ENCODE results near the gene GDF7. TPM values are rescaled to one million over a fixed set of nuclear protein-coding genes. Genes with fewer than 3 reads are reported as not detected.

Gene GDF7
- total RNA-seq, 4 donors from 2014 or later: 0.26 to 1.9 (median 0.78) TPM

DNA sequence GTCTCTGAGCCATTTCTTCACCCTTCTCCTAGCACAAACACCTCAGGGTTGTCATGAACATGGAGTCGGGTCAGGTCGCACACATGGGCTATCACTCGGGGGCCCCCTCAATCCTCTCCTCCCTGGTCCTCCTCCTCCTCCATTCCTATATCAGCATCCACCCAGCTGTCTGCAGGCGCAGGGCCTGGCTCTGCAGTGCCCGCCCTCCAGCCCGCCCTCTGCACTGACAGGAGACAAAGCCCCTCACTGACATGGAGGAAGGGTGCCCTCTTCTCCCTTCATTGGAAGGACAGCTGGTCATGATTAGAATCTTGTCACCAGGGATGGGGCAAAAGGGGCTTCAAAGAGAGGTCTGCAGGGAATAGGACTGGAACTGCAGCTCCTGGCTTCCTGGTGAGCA, 37.8 kb upstream of the GDF7 start:
- 80 to 86% methylated on average over 3 of the region's 6 CpGs for whole genome bisulfite sequencing, 2 donors

DNA sequence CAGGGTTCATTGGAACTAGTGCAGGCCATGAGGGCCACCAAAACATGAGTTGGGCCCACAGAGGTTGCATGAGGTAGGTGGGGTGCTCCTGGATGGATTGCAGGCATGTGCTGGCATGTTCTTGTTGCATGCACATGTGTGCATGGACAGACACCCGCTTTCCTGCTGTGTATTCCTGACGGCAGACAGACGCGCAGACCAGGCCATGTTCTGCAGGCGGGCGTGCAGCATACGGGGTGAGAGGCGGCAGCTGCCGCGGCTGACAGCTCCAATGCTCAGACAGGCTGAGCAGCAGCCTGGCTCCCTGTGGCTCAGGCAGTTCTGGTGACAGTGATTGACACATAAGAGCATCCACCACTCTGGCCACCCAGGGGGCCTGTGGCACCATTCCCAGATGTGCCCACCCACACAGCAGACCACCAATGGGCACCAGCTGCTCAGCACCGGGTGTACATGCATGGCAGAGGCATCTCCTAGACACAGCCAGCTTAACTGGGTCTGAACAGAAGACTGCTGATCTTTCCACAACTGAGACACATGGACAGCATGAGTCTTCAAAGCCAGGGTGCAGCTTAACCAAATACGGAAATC, 37.3 kb upstream of the GDF7 start:
- peak overlapping the region in 3 of 4 donors; percentile 28 to 54 (median 49) for H3K27ac ChIP-seq
- no peak overlapping the region for H3K4me3 ChIP-seq
- H3K27me3 ChIP-seq: no peaks in the 10 kb centered on the region
- 44 to 64% methylated on average over 2 to 8 of the region's 12 CpGs for WGBS, 2 donors
- H3K9me3 ChIP-seq: no peaks in the 10 kb centered on the region
- H3K36me3 ChIP-seq: peaks cover 0 to 41% (median 0%) of the 10 kb centered on the region in 3 donors
- intact Hi-C loops (cut with DNase I): no loop called here
- DNase-seq: no peak
- TF ChIP-seq POLR2A (IDR thresholded peaks at IDR 0.05): no peak
- TF ChIP-seq, protein P1, sequence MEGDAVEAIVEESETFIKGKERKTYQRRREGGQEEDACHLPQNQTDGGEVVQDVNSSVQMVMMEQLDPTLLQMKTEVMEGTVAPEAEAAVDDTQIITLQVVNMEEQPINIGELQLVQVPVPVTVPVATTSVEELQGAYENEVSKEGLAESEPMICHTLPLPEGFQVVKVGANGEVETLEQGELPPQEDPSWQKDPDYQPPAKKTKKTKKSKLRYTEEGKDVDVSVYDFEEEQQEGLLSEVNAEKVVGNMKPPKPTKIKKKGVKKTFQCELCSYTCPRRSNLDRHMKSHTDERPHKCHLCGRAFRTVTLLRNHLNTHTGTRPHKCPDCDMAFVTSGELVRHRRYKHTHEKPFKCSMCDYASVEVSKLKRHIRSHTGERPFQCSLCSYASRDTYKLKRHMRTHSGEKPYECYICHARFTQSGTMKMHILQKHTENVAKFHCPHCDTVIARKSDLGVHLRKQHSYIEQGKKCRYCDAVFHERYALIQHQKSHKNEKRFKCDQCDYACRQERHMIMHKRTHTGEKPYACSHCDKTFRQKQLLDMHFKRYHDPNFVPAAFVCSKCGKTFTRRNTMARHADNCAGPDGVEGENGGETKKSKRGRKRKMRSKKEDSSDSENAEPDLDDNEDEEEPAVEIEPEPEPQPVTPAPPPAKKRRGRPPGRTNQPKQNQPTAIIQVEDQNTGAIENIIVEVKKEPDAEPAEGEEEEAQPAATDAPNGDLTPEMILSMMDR (IDR thresholded peaks at IDR 0.05): no peak
- peaks cover 1 to 71% (median 26%) of the 10 kb centered on the region in 3 donors for H3K4me1 ChIP-seq

More for the DNA sequence above, 37.8 kb upstream of the GDF7 start:
- no peaks in the 10 kb centered on the region for H3K9me3 ChIP-seq
- H3K27ac ChIP-seq: peak overlapping the region in 2 of 4 donors; percentile 28 to 54
- H3K4me1 ChIP-seq: peaks cover 0 to 66% (median 21%) of the 10 kb centered on the region in 3 donors
- TF ChIP-seq POLR2A (IDR thresholded peaks at IDR 0.05): no peak
- TF ChIP-seq, protein P1 (IDR thresholded peaks at IDR 0.05): no peak
- intact Hi-C loops (cut with DNase I): no loop called here
- DNase-seq: no peak
- H3K4me3 ChIP-seq: no peak overlapping the region
- peaks cover 0 to 46% (median 3%) of the 10 kb centered on the region in 3 donors for H3K36me3 ChIP-seq
- no peaks in the 10 kb centered on the region for H3K27me3 ChIP-seq

DNA sequence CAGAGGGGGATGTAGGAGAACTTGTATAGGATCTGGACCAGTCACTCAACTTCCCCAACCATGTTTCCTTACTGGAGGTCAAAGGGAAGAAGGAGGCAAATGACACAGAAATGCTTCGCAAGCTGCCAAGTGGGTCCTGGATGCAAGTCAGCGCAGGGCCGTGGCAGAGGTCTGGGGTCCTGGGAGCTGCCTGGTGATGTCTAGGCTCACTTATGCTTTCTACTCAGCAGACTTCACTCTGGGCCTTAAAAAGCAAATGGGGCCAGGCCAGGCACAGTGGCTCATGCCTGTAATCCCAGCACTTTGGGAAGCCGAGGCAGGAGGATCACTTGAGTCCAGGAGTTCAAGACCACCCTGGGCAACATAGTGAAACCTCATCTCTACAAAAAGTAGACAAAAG, 36.0 kb upstream of the GDF7 start:
- Histone ChIP-seq H3K27me3 (no peaks in the 10 kb centered on the region), H3K4me3 (no peak overlapping the region), H3K4me1 (peaks cover 11 to 78% (median 33%) of the 10 kb centered on the region in 3 donors), H3K27ac (peak overlapping the region in 3 of 4 donors; percentile 16 to 79 (median 54)), H3K9me3 (no peaks in the 10 kb centered on the region), H3K36me3 (peaks cover 0 to 31% (median 0%) of the 10 kb centered on the region in 3 donors)
- DNase-seq: no peak
- 93 to 95% methylated on average over 4 of the region's 4 CpGs for WGBS, 2 donors
- intact Hi-C loops (cut with DNase I): no loop called here
- TF ChIP-seq, protein P1 (IDR thresholded peaks at IDR 0.05): no peak
- TF ChIP-seq POLR2A (IDR thresholded peaks at IDR 0.05): no peak

DNA sequence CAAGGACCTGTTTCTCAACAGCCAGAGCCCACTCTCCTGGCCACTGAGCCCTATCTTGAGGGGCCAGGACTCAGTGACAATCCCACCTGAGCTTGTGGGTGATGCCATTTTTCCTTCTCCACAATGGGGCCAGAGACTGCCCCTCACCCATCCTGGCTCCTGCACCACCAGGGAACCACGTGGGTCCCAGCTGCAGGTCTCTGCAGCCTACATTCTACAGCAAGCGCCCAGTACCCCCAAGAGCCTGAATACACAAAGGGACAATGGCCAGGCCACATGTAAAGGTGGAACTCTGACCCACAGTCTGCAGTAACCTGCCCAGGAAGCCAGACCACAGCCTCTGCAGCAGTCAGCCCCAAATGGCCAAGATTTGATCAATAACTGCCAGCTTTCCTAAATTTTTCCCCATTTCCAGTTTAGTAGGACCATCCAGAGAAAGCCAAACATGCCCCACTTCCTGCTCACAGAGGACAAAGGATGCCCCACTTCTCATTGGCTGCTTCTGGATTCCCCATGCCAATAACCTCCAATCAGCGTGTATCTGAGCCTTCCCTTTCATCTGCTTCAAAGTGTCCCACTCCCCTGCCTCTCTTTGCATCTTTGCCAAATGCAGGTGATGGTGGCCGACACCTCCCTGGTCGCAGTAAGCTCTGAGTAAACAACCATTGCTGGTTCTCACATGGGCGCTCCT, 35.2 kb upstream of the GDF7 start:
- Histone ChIP-seq H3K4me1 (peaks cover 11 to 78% (median 31%) of the 10 kb centered on the region in 3 donors), H3K27ac (peak overlapping the region in 3 of 4 donors; percentile 25 to 85 (median 79)), H3K36me3 (peaks cover 0 to 32% (median 0%) of the 10 kb centered on the region in 3 donors), H3K27me3 (no peaks in the 10 kb centered on the region), H3K4me3 (no peak overlapping the region), H3K9me3 (no peaks in the 10 kb centered on the region)
- WGBS, 2 donors: 88 to 90% methylated on average over 3 to 4 of the region's 6 CpGs
- intact Hi-C loops (cut with DNase I): no loop called here
- DNase-seq: no peak
- TF ChIP-seq, protein P1 (IDR thresholded peaks at IDR 0.05): no peak
- TF ChIP-seq POLR2A (IDR thresholded peaks at IDR 0.05): no peak

DNA sequence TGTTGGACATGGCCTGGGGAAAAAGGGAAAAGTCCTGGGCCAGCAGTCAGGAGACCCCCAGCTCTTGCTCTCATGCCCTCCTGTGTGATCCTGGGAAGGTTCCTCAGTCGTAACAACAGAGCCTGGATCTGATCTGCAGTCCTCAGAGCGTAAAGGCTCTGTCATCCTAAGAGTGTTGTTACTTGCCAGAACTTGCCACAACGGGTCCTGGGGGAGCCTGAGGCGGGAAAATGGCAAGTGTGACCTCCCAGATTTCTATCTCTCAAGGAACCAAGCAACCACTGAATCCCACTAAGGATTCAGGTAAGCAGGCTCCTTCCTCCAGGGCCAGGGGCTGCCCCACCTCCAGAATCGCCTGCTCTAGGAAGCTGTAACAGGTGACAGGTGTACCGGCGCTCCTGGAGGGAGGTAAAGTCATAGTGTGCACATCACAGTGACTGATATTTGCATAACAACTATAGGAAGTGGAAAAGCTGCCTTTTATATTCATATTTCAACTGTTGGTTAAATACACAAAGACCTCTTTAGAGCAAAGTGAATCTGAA, 34.4 kb upstream of the GDF7 start:
- Histone ChIP-seq H3K4me3 (no peak overlapping the region), H3K4me1 (peaks cover 11 to 75% (median 31%) of the 10 kb centered on the region in 3 donors), H3K27me3 (no peaks in the 10 kb centered on the region), H3K9me3 (no peaks in the 10 kb centered on the region), H3K27ac (peak overlapping the region in 3 of 4 donors; percentile 79 to 85 (median 84)), H3K36me3 (peaks cover 0 to 40% (median 0%) of the 10 kb centered on the region in 3 donors)
- 38 to 75% methylated on average over 3 to 7 of the region's 7 CpGs for WGBS, 2 donors
- TF ChIP-seq, protein P1 (IDR thresholded peaks at IDR 0.05): no peak
- TF ChIP-seq POLR2A (IDR thresholded peaks at IDR 0.05): no peak
- intact Hi-C loops (cut with DNase I): no loop called here
- no peak for DNase-seq
